A673 (cell line): ENCODE results near the gene PCDHA11. TPM values are rescaled to one million over a fixed set of nuclear protein-coding genes. Genes with fewer than 3 reads are reported as not detected.
A peak's percentile ranks its signal among the peaks of the same experiment; 100 is the strongest.

Source experiments
- BruUV-seq: library from RNA; stranded (reverse); fragments of 400-500 nt; replicated peaks from 2 replicates; lab custom pipeline; 2021; lab: Mats Ljungman, UMichigan
- CTCF ChIA-PET: fragments of 300-600 bp; sonication (Branson Sonifier 250); formaldehyde crosslinking; loops from one replicate; lab custom pipeline; 2022; ENCODE audit warnings: antibody characterized with exemption; lab: Charles Lee
- POLR2A ChIA-PET: fragments of 300-600 bp; sonication (Branson Sonifier 250); formaldehyde crosslinking; loops from one replicate; lab custom pipeline; 2022; ENCODE audit warnings: antibody characterized with exemption; ENCODE audit not compliant: low non-redundant PET; lab: Charles Lee
- DNase-seq: peaks from one replicate; pipeline ENCODE4 v3.0.0-alpha.2; 2015; ENCODE audit warnings: low spot score
- H3K27ac ChIP-seq: fragments of 200-600 bp; sonication (generic); 2 replicates; pipeline ENCODE4 v1.5.1; 2016; ENCODE audit warnings: mixed run types, low read depth, mild to moderate bottlenecking, mixed read lengths, antibody characterized with exemption, low read length; ENCODE audit not compliant: poor library complexity, severe bottlenecking
- H3K27me3 ChIP-seq: fragments of 200-600 bp; sonication (generic); replicated peaks from 2 replicates; pipeline ENCODE4 v1.6.1; 2017; ENCODE audit warnings: mixed run types, low read depth, mild to moderate bottlenecking, mixed read lengths, antibody characterized with exemption, low read length; ENCODE audit not compliant: insufficient read depth, poor library complexity
- H3K36me3 ChIP-seq: fragments of 200-600 bp; sonication (generic); 2 replicates; pipeline ENCODE4 v1.6.1; 2016; ENCODE audit warnings: mixed run types, mild to moderate bottlenecking, mixed read lengths, antibody characterized with exemption, low read length; ENCODE audit not compliant: insufficient read depth, poor library complexity, severe bottlenecking
- H3K4me1 ChIP-seq: fragments of 200-600 bp; sonication (generic); 2 replicates; pipeline ENCODE4 v1.6.1; 2017; ENCODE audit warnings: mixed run types, mild to moderate bottlenecking, mixed read lengths, antibody characterized with exemption, low read length; ENCODE audit not compliant: insufficient read depth, poor library complexity, severe bottlenecking
- H3K4me3 ChIP-seq: fragments of 200-600 bp; sonication (generic); 2 replicates; pipeline ENCODE4 v1.5.1; 2016; ENCODE audit warnings: low read depth, mixed run types, mild to moderate bottlenecking, mixed read lengths, low read length; ENCODE audit not compliant: poor library complexity, severe bottlenecking
- H3K9me3 ChIP-seq: fragments of 200-600 bp; sonication (generic); 2 replicates; pipeline ENCODE4 v1.6.1; 2016; ENCODE audit warnings: mixed run types, low read depth, mild to moderate bottlenecking, mixed read lengths, antibody characterized with exemption, low read length; ENCODE audit not compliant: poor library complexity, severe bottlenecking
- CTCF ChIP-seq: fragments of 300-800, 200-600 bp; sonication (generic); conservative IDR thresholded peaks from 2 replicates; pipeline ENCODE4 v1.5.1; 2017; ENCODE audit warnings: low read depth, mild to moderate bottlenecking, antibody characterized with exemption, low read length, moderate library complexity, mixed read lengths
- EZH2 ChIP-seq: fragments of 200-600 bp; sonication (generic); IDR thresholded peaks from 2 replicates; pipeline ENCODE4 v1.6.1; 2017; ENCODE audit warnings: borderline replicate concordance, low read depth, mild to moderate bottlenecking, mixed read lengths, antibody characterized with exemption, low read length; ENCODE audit not compliant: poor library complexity, severe bottlenecking
- intact Hi-C: fragments of 100-400 bp; cut with micrococcal nuclease; formaldehyde crosslinking; loops from one replicate; pipeline ENCODE4 v1.10.0; 2022; ENCODE audit not compliant: unreplicated experiment
- total RNA-seq: library from RNA; stranded (reverse); gene quantifications from 2 replicates; pipeline ENCODE4 v1.2.3, GENCODE V29; 2021

PCDHA11 gene
- total RNA-seq, 1 experiment from 2014 or later, result 15.5 TPM

GRCh38 chr5:140862441-140863295 is 6.1 kb upstream of the PCDHA11 start:
- Histone ChIP-seq H3K9me3 (no peaks in the 10 kb centered on the region), H3K4me1 (no peaks in the 10 kb centered on the region), H3K27ac (no peak overlapping the region), H3K4me3 (no peak overlapping the region), H3K27me3 (no peaks in the 10 kb centered on the region), H3K36me3 (peaks cover 6% of the 10 kb centered on the region)
- TF ChIP-seq CTCF (no peak), EZH2 (no peak)
- CTCF ChIA-PET, result no interaction called here
- no TSS peak for BruUV-seq
- POLR2A ChIA-PET, result no interaction called here
- DNase-seq, result no peak
- intact Hi-C loops, result no loop called here

- Histone ChIP-seq H3K27ac (peak overlapping the region; percentile 62), H3K9me3 (no peaks in the 10 kb centered on the region), H3K36me3 (no peaks in the 10 kb centered on the region), H3K4me3 (peak overlapping the region; percentile 55), H3K4me1 (peaks cover 16% of the 10 kb centered on the region), H3K27me3 (no peaks in the 10 kb centered on the region)
- POLR2A ChIA-PET, result no interaction called here
- intact Hi-C loops, result no loop called here
- TF ChIP-seq CTCF (peak; percentile 74; the same call in 1 of the 2 replicates), EZH2 (no peak)
- DNase-seq, result no peak
- CTCF ChIA-PET, result interaction anchor here (0.7 to 2.4 kb wide), 12 partner anchors 9 to 483 kb away, joined by 3 to 18 read pairs (median 3); partner anchors contain the start of genes PCDHA1, PCDHA5, PCDHA6 and PCDHB1
- no TSS peak for BruUV-seq
These were observed 764 bp downstream of the PCDHA11 start for GRCh38 chr5:140869555-140869886.

GRCh38 chr5:140870221-140871201 is 1.8 kb downstream of the PCDHA11 start:
- CTCF ChIA-PET, result interaction anchor here (1.1 kb wide), 1 partner anchor 8 kb away, joined by 3 read pairs; no protein-coding TSS in a partner anchor
- no peak overlapping the region for H3K27ac ChIP-seq
- no peak for DNase-seq

More at GRCh38 chr5:140870221-140871201, 1.8 kb downstream of the PCDHA11 start:
- Histone ChIP-seq H3K27me3 (no peaks in the 10 kb centered on the region), H3K9me3 (no peaks in the 10 kb centered on the region), H3K36me3 (no peaks in the 10 kb centered on the region), H3K4me1 (peaks cover 17% of the 10 kb centered on the region), H3K4me3 (no peak overlapping the region)
- intact Hi-C loops, result no loop called here
- no TSS peak for BruUV-seq
- POLR2A ChIA-PET, result no interaction called here
- no peak for TF ChIP-seq CTCF
- TF ChIP-seq EZH2, result no peak
